Measurements from ENCODE around the gene PSD2. TPM values are rescaled to one million over a fixed set of nuclear protein-coding genes. Genes with fewer than 3 reads are reported as not detected.
A peak's percentile ranks its signal among the peaks of the same experiment; 100 is the strongest.

PSD2 gene
- polyA plus RNA-seq, result not detected

- Mint-ChIP-seq H3K27me3 (peaks cover 42% of the 10 kb centered on the region), H3K27ac (peak within 1 kb of the TSS in 2 of 3 donors; percentile 14 to 85), H3K9me3 (no peaks in the 10 kb centered on the region), H3K36me3 (peaks cover 2% of the 10 kb centered on the region), H3K4me1 (peaks cover 3 to 8% (median 4%) of the 10 kb centered on the region in 3 donors), H3K4me3 (peak within 1 kb of the TSS in 3 of 4 donors; percentile 59 to 63 (median 60))
Observed at GRCh38 chr5:139795074-139796001, at the start of gene PSD2. PSD2 (plus strand) TSS chr5:139795808; CDS start chr5:139809441, 13,633 bp downstream.

GRCh38 chr5:139746691-139747582 is 48.7 kb upstream of the PSD2 start:
- peaks cover 4% of the 10 kb centered on the region for H3K27me3 Mint-ChIP-seq
- peak overlapping the region; percentile 56 to 96 (median 89) for H3K27ac Mint-ChIP-seq

GRCh38 chr5:139747583-139748504 is 47.8 kb upstream of the PSD2 start:
- no peaks in the 10 kb centered on the region for H3K36me3 Mint-ChIP-seq
- no peaks in the 10 kb centered on the region for H3K9me3 Mint-ChIP-seq
- H3K27me3 Mint-ChIP-seq, result peaks cover 4% of the 10 kb centered on the region
- peak overlapping the region; percentile 34 to 95 (median 88) for H3K4me3 Mint-ChIP-seq
- peak overlapping the region; percentile 56 to 96 (median 89) for H3K27ac Mint-ChIP-seq
- H3K4me1 Mint-ChIP-seq, result peaks cover 15 to 23% (median 21%) of the 10 kb centered on the region in 3 donors

More at GRCh38 chr5:139746691-139747582, 48.7 kb upstream of the PSD2 start:
- Mint-ChIP-seq H3K9me3 (no peaks in the 10 kb centered on the region), H3K4me3 (peak overlapping the region; percentile 34 to 95 (median 88)), H3K4me1 (peaks cover 15 to 23% (median 21%) of the 10 kb centered on the region in 3 donors), H3K36me3 (no peaks in the 10 kb centered on the region)

- no peaks in the 10 kb centered on the region for H3K36me3 Mint-ChIP-seq
- H3K27ac Mint-ChIP-seq, result peak overlapping the region; percentile 23 to 96 (median 89)
- no peaks in the 10 kb centered on the region for H3K9me3 Mint-ChIP-seq
- peaks cover 15 to 23% (median 21%) of the 10 kb centered on the region in 3 donors for H3K4me1 Mint-ChIP-seq
- H3K4me3 Mint-ChIP-seq, result peak overlapping the region; percentile 34 to 95 (median 88)
- peaks cover 4% of the 10 kb centered on the region for H3K27me3 Mint-ChIP-seq
Observed at GRCh38 chr5:139748505-139748826, 47.1 kb upstream of the PSD2 start.

- H3K27me3 Mint-ChIP-seq, result peaks cover 4% of the 10 kb centered on the region
- H3K9me3 Mint-ChIP-seq, result no peaks in the 10 kb centered on the region
- peak overlapping the region in 2 of 3 donors; percentile 77 to 81 for H3K27ac Mint-ChIP-seq
- H3K4me1 Mint-ChIP-seq, result peaks cover 15 to 23% (median 21%) of the 10 kb centered on the region in 3 donors
- H3K4me3 Mint-ChIP-seq, result peak overlapping the region in 2 of 4 donors; percentile 34 to 53
- H3K36me3 Mint-ChIP-seq, result no peaks in the 10 kb centered on the region
Observed at GRCh38 chr5:139749242-139749641, 46.4 kb upstream of the PSD2 start.

GRCh38 chr5:139751236-139751635 is 44.4 kb upstream of the PSD2 start:
- Mint-ChIP-seq H3K4me1 (peaks cover 17 to 24% (median 23%) of the 10 kb centered on the region in 3 donors), H3K36me3 (no peaks in the 10 kb centered on the region), H3K27ac (peak overlapping the region in 1 of 3 donors; percentile 49), H3K9me3 (no peaks in the 10 kb centered on the region), H3K4me3 (peak overlapping the region in 1 of 4 donors; percentile 42), H3K27me3 (peaks cover 16% of the 10 kb centered on the region)

GRCh38 chr5:139752506-139753473 is 42.8 kb upstream of the PSD2 start:
- Mint-ChIP-seq H3K4me1 (peaks cover 15 to 23% (median 22%) of the 10 kb centered on the region in 3 donors), H3K27ac (no peak overlapping the region), H3K9me3 (no peaks in the 10 kb centered on the region), H3K36me3 (no peaks in the 10 kb centered on the region), H3K4me3 (no peak overlapping the region), H3K27me3 (peaks cover 19% of the 10 kb centered on the region)

GRCh38 chr5:139755892-139756671 is 39.5 kb upstream of the PSD2 start:
- Mint-ChIP-seq H3K36me3 (no peaks in the 10 kb centered on the region), H3K4me3 (peak overlapping the region; percentile 4 to 74 (median 64)), H3K27me3 (peaks cover 15% of the 10 kb centered on the region), H3K27ac (peak overlapping the region in 1 of 3 donors; percentile 8), H3K4me1 (peaks cover 11 to 17% (median 12%) of the 10 kb centered on the region in 3 donors), H3K9me3 (no peaks in the 10 kb centered on the region)

- Mint-ChIP-seq H3K27ac (no peak overlapping the region), H3K36me3 (no peaks in the 10 kb centered on the region), H3K27me3 (peaks cover 15% of the 10 kb centered on the region), H3K4me3 (peak overlapping the region in 2 of 4 donors; percentile 17 to 56), H3K9me3 (no peaks in the 10 kb centered on the region), H3K4me1 (peaks cover 11 to 19% (median 12%) of the 10 kb centered on the region in 3 donors)
Observed at GRCh38 chr5:139756971-139757370, 38.6 kb upstream of the PSD2 start.

- H3K27me3 Mint-ChIP-seq, result peaks cover 15% of the 10 kb centered on the region
- H3K9me3 Mint-ChIP-seq, result no peaks in the 10 kb centered on the region
- H3K4me1 Mint-ChIP-seq, result peaks cover 12 to 19% (median 14%) of the 10 kb centered on the region in 3 donors
- H3K27ac Mint-ChIP-seq, result no peak overlapping the region
- H3K4me3 Mint-ChIP-seq, result peak overlapping the region in 2 of 4 donors; percentile 20 to 24
- no peaks in the 10 kb centered on the region for H3K36me3 Mint-ChIP-seq
Observed at GRCh38 chr5:139757727-139758509, 37.7 kb upstream of the PSD2 start.

- no peak overlapping the region for H3K27ac Mint-ChIP-seq
- peaks cover 18% of the 10 kb centered on the region for H3K27me3 Mint-ChIP-seq
Observed at GRCh38 chr5:139758510-139759075, 37.0 kb upstream of the PSD2 start.

More at GRCh38 chr5:139758510-139759075, 37.0 kb upstream of the PSD2 start:
- Mint-ChIP-seq H3K4me1 (peaks cover 12 to 20% (median 16%) of the 10 kb centered on the region in 3 donors), H3K9me3 (no peaks in the 10 kb centered on the region), H3K36me3 (no peaks in the 10 kb centered on the region), H3K4me3 (no peak overlapping the region)

Data from IgD-negative memory B cell (primary cell).